Ramos (cell line): ENCODE data around the gene CD163.
"Not testable (repeated sequence)": the region's sequence is repeated elsewhere in the genome, so short reads cannot be mapped to it uniquely, and the experiment has no call there.

Experiments
- in situ Hi-C: fragments of 300-500 bp; cut with MboI; formaldehyde crosslinking; loops from one replicate; pipeline ENCODE4 v1.14.3; 2022; ENCODE audit warnings: low sequenced_read_pairs; ENCODE audit not compliant: unreplicated experiment

The CD163 gene

GRCh38 chr12:7451756-7452155, 51.8 kb downstream of the CD163 start:
- in situ Hi-C loops: no loop called here

GRCh38 chr12:7450667-7451066, 52.9 kb downstream of the CD163 start:
- in situ Hi-C loops: no loop called here

- in situ Hi-C loops: no loop called here
These were observed 55.5 kb downstream of the CD163 start for GRCh38 chr12:7448099-7448498.

- in situ Hi-C loops: no loop called here
These were observed 59.0 kb downstream of the CD163 start for GRCh38 chr12:7444537-7444936.

- in situ Hi-C loops: no loop called here
These were observed 59.5 kb downstream of the CD163 start, which contains the start of gene CD163L1 for GRCh38 chr12:7444076-7444475. TSS of gene CD163L1 (minus strand) at chr12:7444153. CDS start at chr12:7444127, 26 bp downstream.

GRCh38 chr12:7441216-7441615, 62.4 kb downstream of the CD163 start:
- in situ Hi-C loops: no loop called here

- in situ Hi-C loops: no loop called here
These were observed 63.7 kb downstream of the CD163 start for GRCh38 chr12:7439579-7440505.

- in situ Hi-C loops: not testable (repeated sequence)
These were observed 65.1 kb downstream of the CD163 start for GRCh38 chr12:7438291-7438995.

- in situ Hi-C loops: not testable (repeated sequence)
These were observed 66.1 kb downstream of the CD163 start for GRCh38 chr12:7437494-7437893.

- in situ Hi-C loops: no loop called here
These were observed 68.9 kb downstream of the CD163 start for GRCh38 chr12:7434670-7435069.

- in situ Hi-C loops: no loop called here
These were observed 70.2 kb downstream of the CD163 start for GRCh38 chr12:7433276-7433822.

- in situ Hi-C loops: no loop called here
These were observed 71.4 kb downstream of the CD163 start for GRCh38 chr12:7431993-7432685.
